ENCODE data around the gene AARS2.
"Not testable (repeated sequence)": the region's sequence is repeated elsewhere in the genome, so short reads cannot be mapped to it uniquely, and the experiment has no call there.

The AARS2 gene

GRCh38 chr6:44316481-44316880 is 3.3 kb upstream of the AARS2 start:
- H3K4me3 Mint-ChIP-seq: no peak overlapping the region
- peaks cover 35% of the 10 kb centered on the region for H3K27me3 Mint-ChIP-seq
- intact Hi-C loops (cut with micrococcal nuclease): no loop called here

GRCh38 chr6:44315951-44316350 is 2.8 kb upstream of the AARS2 start:
- Mint-ChIP-seq H3K27ac (no peak overlapping the region), H3K27me3 (peaks cover 32% of the 10 kb centered on the region), H3K4me1 (ENCODE audit: low read depth) (peaks cover 31% of the 10 kb centered on the region), H3K36me3 (ENCODE audit: low read depth) (peaks cover 15% of the 10 kb centered on the region), H3K9me3 (no peaks in the 10 kb centered on the region), H3K4me3 (no peak overlapping the region)
- intact Hi-C loops (cut with micrococcal nuclease): no loop called here

More at GRCh38 chr6:44316481-44316880, 3.3 kb upstream of the AARS2 start:
- Mint-ChIP-seq H3K27ac (no peak overlapping the region), H3K9me3 (no peaks in the 10 kb centered on the region), H3K36me3 (ENCODE audit: low read depth) (peaks cover 10% of the 10 kb centered on the region), H3K4me1 (ENCODE audit: low read depth) (peaks cover 29% of the 10 kb centered on the region)

- no peaks in the 10 kb centered on the region for H3K9me3 Mint-ChIP-seq
- peaks cover 28% of the 10 kb centered on the region for H3K27me3 Mint-ChIP-seq
- peak overlapping the region; percentile 9 for H3K27ac Mint-ChIP-seq
Measured at GRCh38 chr6:44315516-44315915, 2.4 kb upstream of the AARS2 start.

GRCh38 chr6:44314657-44315056 is 1.5 kb upstream of the AARS2 start:
- H3K27ac Mint-ChIP-seq; H3K4me3 Mint-ChIP-seq; H3K9me3 Mint-ChIP-seq; intact Hi-C loops (cut with micrococcal nuclease): not testable (repeated sequence)
- peaks cover 31% of the 10 kb centered on the region for H3K4me1 Mint-ChIP-seq (ENCODE audit: low read depth)
- peaks cover 20% of the 10 kb centered on the region for H3K27me3 Mint-ChIP-seq
- H3K36me3 Mint-ChIP-seq (ENCODE audit: low read depth): peaks cover 28% of the 10 kb centered on the region

More at GRCh38 chr6:44315516-44315915, 2.4 kb upstream of the AARS2 start:
- intact Hi-C loops (cut with micrococcal nuclease): no loop called here
- peaks cover 31% of the 10 kb centered on the region for H3K4me1 Mint-ChIP-seq (ENCODE audit: low read depth)
- no peak overlapping the region for H3K4me3 Mint-ChIP-seq
- H3K36me3 Mint-ChIP-seq (ENCODE audit: low read depth): peaks cover 19% of the 10 kb centered on the region

- intact Hi-C loops (cut with micrococcal nuclease): no loop called here
- Mint-ChIP-seq H3K27me3 (no peaks in the 10 kb centered on the region), H3K4me3 (peak overlapping the region; percentile 99), H3K9me3 (no peaks in the 10 kb centered on the region), H3K4me1 (ENCODE audit: low read depth) (peaks cover 31% of the 10 kb centered on the region), H3K27ac (no peak overlapping the region), H3K36me3 (ENCODE audit: low read depth) (peaks cover 57% of the 10 kb centered on the region)
Measured at GRCh38 chr6:44311767-44312166, 1.4 kb downstream of the AARS2 start.

- H3K27me3 Mint-ChIP-seq: no peaks in the 10 kb centered on the region
- H3K36me3 Mint-ChIP-seq (ENCODE audit: low read depth): peaks cover 61% of the 10 kb centered on the region
- intact Hi-C loops (cut with micrococcal nuclease): no loop called here
- H3K4me1 Mint-ChIP-seq (ENCODE audit: low read depth): peaks cover 26% of the 10 kb centered on the region
- no peaks in the 10 kb centered on the region for H3K9me3 Mint-ChIP-seq
- H3K27ac Mint-ChIP-seq: no peak overlapping the region
- H3K4me3 Mint-ChIP-seq: no peak overlapping the region
Measured at GRCh38 chr6:44311304-44311703, 1.8 kb downstream of the AARS2 start.

GRCh38 chr6:44310241-44310640 is 2.9 kb downstream of the AARS2 start:
- Mint-ChIP-seq H3K4me3 (no peak overlapping the region), H3K36me3 (ENCODE audit: low read depth) (peaks cover 72% of the 10 kb centered on the region)

GRCh38 chr6:44309631-44310030 is 3.5 kb downstream of the AARS2 start:
- Mint-ChIP-seq H3K9me3 (no peaks in the 10 kb centered on the region), H3K4me1 (ENCODE audit: low read depth) (peaks cover 12% of the 10 kb centered on the region), H3K36me3 (ENCODE audit: low read depth) (peaks cover 78% of the 10 kb centered on the region), H3K27me3 (no peaks in the 10 kb centered on the region), H3K27ac (no peak overlapping the region), H3K4me3 (no peak overlapping the region)
- intact Hi-C loops (cut with micrococcal nuclease): no loop called here

More at GRCh38 chr6:44310241-44310640, 2.9 kb downstream of the AARS2 start:
- Mint-ChIP-seq H3K4me1 (ENCODE audit: low read depth) (peaks cover 16% of the 10 kb centered on the region), H3K9me3 (no peaks in the 10 kb centered on the region), H3K27ac (no peak overlapping the region), H3K27me3 (no peaks in the 10 kb centered on the region)
- intact Hi-C loops (cut with micrococcal nuclease): no loop called here

GRCh38 chr6:44309092-44309491 is 4.1 kb downstream of the AARS2 start:
- Mint-ChIP-seq H3K4me1 (ENCODE audit: low read depth) (peaks cover 12% of the 10 kb centered on the region), H3K27me3 (no peaks in the 10 kb centered on the region), H3K36me3 (ENCODE audit: low read depth) (peaks cover 83% of the 10 kb centered on the region), H3K9me3 (no peaks in the 10 kb centered on the region), H3K4me3 (no peak overlapping the region), H3K27ac (no peak overlapping the region)
- intact Hi-C loops (cut with micrococcal nuclease): no loop called here

- no peak overlapping the region for H3K27ac Mint-ChIP-seq
- no peaks in the 10 kb centered on the region for H3K27me3 Mint-ChIP-seq
- peaks cover 95% of the 10 kb centered on the region for H3K36me3 Mint-ChIP-seq (ENCODE audit: low read depth)
- H3K4me1 Mint-ChIP-seq (ENCODE audit: low read depth): peaks cover 15% of the 10 kb centered on the region
- no peaks in the 10 kb centered on the region for H3K9me3 Mint-ChIP-seq
- intact Hi-C loops (cut with micrococcal nuclease): no loop called here
- H3K4me3 Mint-ChIP-seq: no peak overlapping the region
Measured at GRCh38 chr6:44307217-44307616, 5.9 kb downstream of the AARS2 start.

- intact Hi-C loops (cut with micrococcal nuclease): no loop called here
- Mint-ChIP-seq H3K36me3 (ENCODE audit: low read depth) (peaks cover 100% of the 10 kb centered on the region), H3K4me1 (ENCODE audit: low read depth) (peaks cover 15% of the 10 kb centered on the region), H3K9me3 (no peaks in the 10 kb centered on the region), H3K27ac (no peak overlapping the region), H3K4me3 (no peak overlapping the region), H3K27me3 (no peaks in the 10 kb centered on the region)
Measured at GRCh38 chr6:44306710-44307109, 6.4 kb downstream of the AARS2 start.

- intact Hi-C loops (cut with micrococcal nuclease): no loop called here
- Mint-ChIP-seq H3K4me3 (no peak overlapping the region), H3K27me3 (no peaks in the 10 kb centered on the region), H3K4me1 (ENCODE audit: low read depth) (peaks cover 15% of the 10 kb centered on the region), H3K9me3 (no peaks in the 10 kb centered on the region), H3K36me3 (ENCODE audit: low read depth) (peaks cover 100% of the 10 kb centered on the region), H3K27ac (no peak overlapping the region)
Measured at GRCh38 chr6:44305200-44305725, 7.9 kb downstream of the AARS2 start.

GRCh38 chr6:44304282-44305199 is 8.6 kb downstream of the AARS2 start:
- Mint-ChIP-seq H3K9me3 (no peaks in the 10 kb centered on the region), H3K4me3 (no peak overlapping the region), H3K27ac (no peak overlapping the region), H3K27me3 (peaks cover 2% of the 10 kb centered on the region), H3K4me1 (ENCODE audit: low read depth) (peaks cover 15% of the 10 kb centered on the region), H3K36me3 (ENCODE audit: low read depth) (peaks cover 97% of the 10 kb centered on the region)
- intact Hi-C loops (cut with micrococcal nuclease): loop anchor here (1.0 kb wide), 1 partner anchor 36 kb away; no protein-coding TSS in a partner anchor

- Mint-ChIP-seq H3K4me3 (no peak overlapping the region), H3K27ac (no peak overlapping the region), H3K27me3 (peaks cover 9% of the 10 kb centered on the region), H3K36me3 (ENCODE audit: low read depth) (peaks cover 96% of the 10 kb centered on the region), H3K9me3 (no peaks in the 10 kb centered on the region), H3K4me1 (ENCODE audit: low read depth) (peaks cover 15% of the 10 kb centered on the region)
- intact Hi-C loops (cut with micrococcal nuclease): loop anchor here (1.0 kb wide), 1 partner anchor 36 kb away; no protein-coding TSS in a partner anchor
Measured at GRCh38 chr6:44303842-44304241, 9.3 kb downstream of the AARS2 start.

All from dendritic cell treated with granulocyte-macrophage colony-stimulating factor and Interleukin-4, amounts not matched to agents 40 ng/mL and 50 ng/mL, for 4 days (primary cell).